AG09309 (cell line): ENCODE results near the gene ABTB2.

Source experiments
- DNase-seq: peaks from one replicate; pipeline ENCODE4 v3.0.0-alpha.2; 2010; ENCODE audit warnings: low read depth
- H3K4me3 ChIP-seq: 2 replicates; pipeline ENCODE4 v1.5.1; 2011; ENCODE audit warnings: mild to moderate bottlenecking, low read depth, low read length, moderate library complexity; ENCODE audit not compliant: control insufficient read depth
- TF ChIP-seq, protein P1 (sequence below): IDR thresholded peaks from 2 replicates; pipeline ENCODE4 v1.5.1; 2011; ENCODE audit warnings: mild to moderate bottlenecking, low read depth, low read length, inconsistent platforms; ENCODE audit not compliant: insufficient read depth, control insufficient read depth; ENCODE audit errors: missing control alignments

The ABTB2 gene

DNA sequence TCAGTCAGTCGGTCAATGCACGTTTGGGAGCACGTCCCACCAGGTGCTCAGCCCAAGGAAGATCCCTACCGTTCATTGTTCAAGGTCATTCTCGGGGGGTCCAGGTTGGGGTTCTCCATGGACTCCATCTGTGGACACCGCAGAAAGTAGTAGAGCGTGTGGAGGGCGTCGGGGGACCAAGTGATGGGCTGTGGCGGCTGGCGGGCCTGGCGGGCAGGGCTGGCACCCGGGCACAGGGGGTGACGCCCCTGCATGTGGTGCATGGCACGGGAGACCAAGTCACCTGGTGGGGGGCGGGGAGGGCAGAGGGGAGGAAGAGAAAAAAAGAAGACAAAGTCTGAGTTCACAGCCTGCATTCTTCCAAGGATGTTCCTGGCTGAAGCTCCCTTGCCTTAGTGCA is 160.6 kb downstream of the ABTB2 start:
- TF ChIP-seq, protein P1, sequence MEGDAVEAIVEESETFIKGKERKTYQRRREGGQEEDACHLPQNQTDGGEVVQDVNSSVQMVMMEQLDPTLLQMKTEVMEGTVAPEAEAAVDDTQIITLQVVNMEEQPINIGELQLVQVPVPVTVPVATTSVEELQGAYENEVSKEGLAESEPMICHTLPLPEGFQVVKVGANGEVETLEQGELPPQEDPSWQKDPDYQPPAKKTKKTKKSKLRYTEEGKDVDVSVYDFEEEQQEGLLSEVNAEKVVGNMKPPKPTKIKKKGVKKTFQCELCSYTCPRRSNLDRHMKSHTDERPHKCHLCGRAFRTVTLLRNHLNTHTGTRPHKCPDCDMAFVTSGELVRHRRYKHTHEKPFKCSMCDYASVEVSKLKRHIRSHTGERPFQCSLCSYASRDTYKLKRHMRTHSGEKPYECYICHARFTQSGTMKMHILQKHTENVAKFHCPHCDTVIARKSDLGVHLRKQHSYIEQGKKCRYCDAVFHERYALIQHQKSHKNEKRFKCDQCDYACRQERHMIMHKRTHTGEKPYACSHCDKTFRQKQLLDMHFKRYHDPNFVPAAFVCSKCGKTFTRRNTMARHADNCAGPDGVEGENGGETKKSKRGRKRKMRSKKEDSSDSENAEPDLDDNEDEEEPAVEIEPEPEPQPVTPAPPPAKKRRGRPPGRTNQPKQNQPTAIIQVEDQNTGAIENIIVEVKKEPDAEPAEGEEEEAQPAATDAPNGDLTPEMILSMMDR = no peak
- H3K4me3 ChIP-seq = no peak overlapping the region
- DNase-seq = no peak

DNA sequence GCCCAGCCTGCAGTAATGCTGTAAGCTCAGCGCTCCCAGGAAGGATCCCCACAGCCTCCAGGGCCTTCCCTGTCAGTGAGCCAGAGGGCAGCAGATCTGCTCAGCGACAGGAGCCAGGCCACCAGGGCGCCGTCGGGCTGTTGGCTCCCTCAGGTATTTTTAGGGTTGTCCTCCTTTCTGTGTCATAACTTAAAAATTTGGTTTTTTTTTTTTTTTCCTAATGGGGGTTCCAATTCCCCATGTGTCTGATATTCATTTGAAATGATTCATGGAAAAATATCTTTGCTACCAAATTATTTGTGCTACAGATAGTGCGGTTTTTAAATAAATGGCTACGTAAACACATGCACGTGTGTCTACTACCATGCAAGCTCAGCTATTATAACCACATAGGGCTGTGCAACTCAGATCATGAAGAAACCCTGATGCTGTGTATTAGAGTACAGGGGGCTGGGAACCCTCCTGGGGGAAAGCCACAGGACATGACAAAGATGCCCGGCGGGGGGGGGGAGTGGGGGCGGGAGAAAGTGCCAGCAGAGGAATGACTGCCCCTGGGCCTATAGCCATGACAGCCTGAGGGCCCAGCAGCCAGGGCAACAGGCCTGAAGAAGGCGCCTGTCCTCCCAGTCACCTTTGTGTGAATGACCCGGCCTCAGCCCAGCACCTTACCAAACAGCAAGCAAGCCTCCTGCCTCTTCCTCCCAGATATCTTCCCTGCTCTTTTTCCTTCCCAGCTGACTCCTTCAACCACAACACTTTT is 163.1 kb downstream of the ABTB2 start:
- no peak for DNase-seq
- TF ChIP-seq, protein P1 = no peak
- H3K4me3 ChIP-seq = no peak overlapping the region

DNA sequence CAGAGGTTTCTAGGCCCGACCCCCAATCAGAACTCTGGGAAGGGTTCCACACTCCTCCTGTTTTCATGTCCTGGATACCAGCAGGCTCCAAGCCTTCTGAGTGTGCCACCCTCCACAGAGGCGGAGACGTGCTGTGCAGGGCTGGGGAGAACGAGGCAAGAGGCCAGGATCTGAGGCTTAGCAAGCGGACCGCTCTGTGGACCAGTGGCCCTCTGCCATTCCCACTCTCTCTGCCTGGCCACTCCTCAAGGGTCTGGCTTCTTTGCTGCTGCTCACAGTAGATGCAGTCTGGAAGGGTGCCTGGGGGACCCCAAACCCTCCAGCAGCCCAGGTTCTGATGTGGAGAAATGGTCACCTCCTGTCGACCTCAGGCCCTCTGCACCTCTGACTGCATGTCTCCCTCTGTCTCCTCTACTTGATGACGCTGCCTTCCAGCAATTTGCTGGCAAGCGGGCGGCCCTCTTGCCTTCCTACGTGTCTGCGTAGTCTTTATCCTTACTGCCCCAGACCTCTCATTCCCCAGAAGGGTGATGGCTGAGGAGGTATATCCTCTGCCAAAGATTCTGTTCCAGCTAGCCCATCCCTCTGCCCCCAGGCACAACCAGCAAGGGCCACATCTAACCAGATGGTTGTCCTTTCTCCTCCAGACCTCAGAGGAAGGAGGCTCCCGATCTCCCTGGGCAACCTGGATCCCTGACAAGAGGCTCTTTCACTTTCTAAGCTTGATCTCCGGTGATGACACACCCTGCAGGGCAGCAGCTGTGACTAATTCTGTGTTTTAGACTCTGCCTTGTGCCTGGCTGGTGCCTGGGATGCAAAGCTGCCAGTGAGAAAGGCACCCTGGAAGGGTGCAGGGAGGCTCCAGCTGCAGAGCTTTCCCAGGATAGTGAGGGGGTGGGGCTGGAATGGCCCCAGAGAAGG is 165.1 kb downstream of the ABTB2 start:
- DNase-seq = peak; percentile 69
- H3K4me3 ChIP-seq = no peak overlapping the region; the same call in 1 of the 2 replicates
- TF ChIP-seq, protein P1 = no peak

DNA sequence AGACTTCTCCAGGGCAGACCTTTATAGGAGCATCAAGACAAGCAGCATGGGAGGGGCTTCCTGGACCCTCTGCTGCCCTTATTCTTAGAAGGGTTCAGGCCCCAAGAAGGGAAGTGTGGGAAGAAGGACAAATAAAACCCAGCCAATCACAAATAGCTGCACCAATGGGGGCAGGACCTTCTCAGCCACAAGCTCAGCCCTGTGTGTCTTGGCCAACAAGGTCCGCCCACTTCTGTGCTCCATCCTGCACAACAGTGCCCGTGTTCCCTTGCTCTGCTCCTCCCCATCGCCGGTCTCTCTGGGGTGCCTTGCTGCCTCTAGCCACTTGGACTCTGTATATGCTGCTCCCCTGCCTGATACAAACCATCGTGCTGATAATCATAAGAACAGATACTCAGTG is 166.2 kb downstream of the ABTB2 start:
- no peak overlapping the region for H3K4me3 ChIP-seq
- TF ChIP-seq, protein P1 = no peak
- DNase-seq = no peak

DNA sequence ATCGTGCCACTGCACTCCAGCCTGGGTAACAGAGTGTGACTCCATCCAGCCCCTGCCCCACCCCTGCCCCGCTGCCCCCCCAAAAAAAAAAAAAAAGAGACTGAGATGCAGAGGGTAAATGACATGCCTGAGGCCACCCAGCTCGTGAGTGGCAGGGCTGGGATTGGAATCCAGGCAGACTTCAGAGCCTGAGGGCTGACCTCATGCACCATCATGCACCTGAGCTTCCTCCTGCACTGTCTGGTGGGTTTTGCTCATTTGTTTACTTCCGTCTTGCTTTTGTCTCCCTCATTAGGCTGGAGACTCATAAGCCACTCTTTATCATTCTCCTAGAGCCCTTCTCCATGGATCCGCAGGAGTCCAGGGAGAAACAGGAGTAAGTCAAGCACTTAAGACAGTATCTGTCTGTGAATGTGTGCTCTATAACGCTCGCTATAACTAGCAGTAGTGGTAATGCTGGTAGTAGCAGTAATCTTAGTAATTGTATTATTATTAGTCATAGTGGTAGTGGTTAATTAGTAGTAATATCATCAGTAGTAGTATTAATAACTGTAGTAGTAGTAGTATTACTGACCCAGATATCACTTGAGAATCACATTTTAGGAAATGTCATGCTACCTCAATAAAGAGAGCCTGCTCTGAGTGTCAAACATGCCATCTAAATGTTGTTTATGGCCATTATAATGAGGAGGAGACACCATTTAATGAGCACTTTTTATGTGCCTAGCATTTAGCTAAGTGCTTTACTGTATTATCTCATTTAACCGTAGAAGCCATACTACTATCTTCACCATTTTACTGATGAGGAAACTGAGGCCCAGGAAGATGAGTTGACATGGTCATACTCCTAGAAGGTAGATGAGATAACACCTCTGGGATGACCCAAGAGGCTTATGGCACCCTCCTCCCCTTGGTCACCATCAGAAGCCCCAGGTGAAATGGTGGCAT is 167.3 kb downstream of the ABTB2 start:
- no peak overlapping the region for H3K4me3 ChIP-seq
- DNase-seq = no peak
- TF ChIP-seq, protein P1 = no peak

DNA sequence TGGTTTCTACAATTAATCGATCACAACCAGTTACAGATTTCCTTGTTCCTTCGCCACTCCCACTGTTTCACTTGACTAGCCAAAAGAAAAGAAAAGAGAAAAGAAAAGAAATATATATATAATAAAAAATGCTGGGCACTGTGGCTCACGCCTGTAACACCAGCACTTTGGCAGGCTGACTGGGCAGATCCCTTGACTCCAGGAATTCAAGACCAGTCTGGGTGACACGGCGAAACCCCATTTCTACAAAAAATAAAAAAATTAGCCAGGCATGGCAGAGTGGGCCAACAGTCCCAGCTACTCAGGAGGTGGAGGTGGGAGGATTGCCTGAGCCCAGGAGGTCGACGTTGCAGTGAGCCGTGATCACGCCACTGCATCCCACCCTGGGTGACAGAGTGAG is 168.6 kb downstream of the ABTB2 start:
- no peak for DNase-seq
- TF ChIP-seq, protein P1 = no peak
- H3K4me3 ChIP-seq = no peak overlapping the region
